ENCODE data around the gene TFF1.

- TF ChIP-seq CTCF (IDR thresholded peaks at IDR 0.05; ENCODE audit: poor library complexity, severe bottlenecking) (no peak), EZH2 (IDR thresholded peaks at IDR 0.05; ENCODE audit: borderline replicate concordance, insufficient read depth, low read length, poor library complexity, severe bottlenecking) (no peak), REST (IDR thresholded peaks at IDR 0.05; ENCODE audit: borderline replicate concordance) (no peak), EP300 (conservative IDR thresholded peaks at IDR 0.05; ENCODE audit: poor library complexity, severe bottlenecking) (no peak), RAD21 (conservative IDR thresholded peaks at IDR 0.05) (no peak), SMC3 (conservative IDR thresholded peaks at IDR 0.05; ENCODE audit: poor library complexity) (no peak), POLR2AphosphoS5 (IDR thresholded peaks at IDR 0.05) (no peak), MXI1 (conservative IDR thresholded peaks at IDR 0.05; ENCODE audit: poor library complexity, severe bottlenecking) (no peak)
Observed at GRCh38 chr21:42382915-42383314, 16.6 kb upstream of the TFF1 start.

Measured in neural cell (in vitro differentiated cells).